Astrocyte (in vitro differentiated cells and primary cell): ENCODE results near the gene FOXM1. TPM values are rescaled to one million over a fixed set of nuclear protein-coding genes. Genes with fewer than 3 reads are reported as not detected.
A peak's percentile ranks its signal among the peaks of the same experiment; 100 is the strongest.

Experiments used
- DNase-seq: peaks from one replicate; pipeline ENCODE4 v3.0.0-alpha.2; 2010; ENCODE audit warnings: low read depth
- FAIRE-seq: peaks from 2 replicates; lab custom pipeline; 2011; peaks lifted over from hg19 to GRCh38; lab: Jason Lieb, UNC
- H2AFZ ChIP-seq: 2 replicates; pipeline ENCODE4 v1.6.0; 2012; ENCODE audit warnings: low read depth, low read length, inconsistent platforms
- H3K27ac ChIP-seq: 2 replicates; pipeline ENCODE4 v1.5.1; 2011; ENCODE audit warnings: low read depth, low read length, inconsistent platforms
- H3K27me3 ChIP-seq: 2 replicates; pipeline ENCODE4 v1.6.0; 2011; ENCODE audit warnings: low read length, inconsistent platforms; ENCODE audit not compliant: insufficient read depth
- H3K36me3 ChIP-seq: 2 replicates; pipeline ENCODE4 v1.5.1; 2011; ENCODE audit warnings: low read length, inconsistent platforms; ENCODE audit not compliant: insufficient read depth
- H3K4me1 ChIP-seq: 2 replicates; pipeline ENCODE4 v1.5.1; 2011; ENCODE audit warnings: low read length, inconsistent platforms; ENCODE audit not compliant: insufficient read depth
- H3K4me2 ChIP-seq: 2 replicates; pipeline ENCODE4 v1.6.0; 2012; ENCODE audit warnings: low read length, inconsistent platforms
- H3K4me3 ChIP-seq: 2 replicates; pipeline ENCODE4 v1.5.1; 2011; ENCODE audit warnings: low read depth, mild to moderate bottlenecking, low read length, inconsistent platforms; ENCODE audit not compliant: insufficient read depth
- H3K79me2 ChIP-seq: 2 replicates; pipeline ENCODE4 v1.6.0; 2012; ENCODE audit warnings: mild to moderate bottlenecking, low read length, inconsistent platforms; ENCODE audit not compliant: insufficient read depth
- H3K9ac ChIP-seq: 2 replicates; pipeline ENCODE4 v1.6.0; 2012; ENCODE audit warnings: mild to moderate bottlenecking, low read length, inconsistent platforms
- H3K9me3 ChIP-seq: 2 replicates; pipeline ENCODE4 v1.5.1; 2012; ENCODE audit warnings: low read depth, mild to moderate bottlenecking, low read length, inconsistent platforms; ENCODE audit not compliant: insufficient read depth
- H4K20me1 ChIP-seq: 2 replicates; pipeline ENCODE4 v1.6.0; 2012; ENCODE audit warnings: low read length, inconsistent platforms; ENCODE audit not compliant: insufficient read depth
- H3K27ac Mint-ChIP-seq: one replicate; pipeline ENCODE4 v1.8.0; 2021; ENCODE audit warnings: mild to moderate bottlenecking, mixed read lengths; ENCODE audit not compliant: unreplicated experiment
- H3K27me3 Mint-ChIP-seq: one replicate; pipeline ENCODE4 v1.8.0; 2021; ENCODE audit warnings: low read depth, mixed read lengths; ENCODE audit not compliant: unreplicated experiment
- H3K36me3 Mint-ChIP-seq: one replicate; pipeline ENCODE4 v1.8.0; 2021; ENCODE audit warnings: low read depth, mixed read lengths; ENCODE audit not compliant: unreplicated experiment
- H3K4me1 Mint-ChIP-seq: one replicate; pipeline ENCODE4 v1.8.0; 2021; ENCODE audit warnings: low read depth, mixed read lengths; ENCODE audit not compliant: unreplicated experiment
- H3K4me3 Mint-ChIP-seq: one replicate; pipeline ENCODE4 v1.8.0; 2021; ENCODE audit warnings: mild to moderate bottlenecking, moderate library complexity, mixed read lengths; ENCODE audit not compliant: unreplicated experiment
- H3K9me3 Mint-ChIP-seq: one replicate; pipeline ENCODE4 v1.8.0; 2021; ENCODE audit warnings: mild to moderate bottlenecking, mixed read lengths; ENCODE audit not compliant: unreplicated experiment
- CTCF ChIP-seq: IDR thresholded peaks from 2 replicates; pipeline ENCODE4 v1.5.1; 2011; ENCODE audit warnings: low read depth, mild to moderate bottlenecking, inconsistent platforms, low read length, moderate library complexity; ENCODE audit not compliant: insufficient read depth
- EZH2 ChIP-seq: IDR thresholded peaks from 2 replicates; pipeline ENCODE4 v1.6.1; 2012; ENCODE audit warnings: mild to moderate bottlenecking, low read length, inconsistent platforms; ENCODE audit not compliant: insufficient read depth
- total RNA-seq: library from RNA; stranded (reverse); gene quantifications from 2 replicates; pipeline ENCODE4 v1.2.1, GENCODE V29; 2021

FOXM1 gene
- total RNA-seq, 1 donor from 2014 or later = 7.1 TPM

- H2AFZ ChIP-seq = no peak overlapping the region
- H3K4me2 ChIP-seq = no peak overlapping the region
- no peak for TF ChIP-seq CTCF
- no peak for TF ChIP-seq EZH2
- peaks cover 60% of the 10 kb centered on the region for H4K20me1 ChIP-seq
- FAIRE-seq = no peak
- H3K27me3 ChIP-seq = no peaks in the 10 kb centered on the region
- Mint-ChIP-seq H3K27me3 (no peaks in the 10 kb centered on the region), H3K4me3 (no peak overlapping the region), H3K4me1 (no peaks in the 10 kb centered on the region), H3K9me3 (no peaks in the 10 kb centered on the region), H3K27ac (no peak overlapping the region), H3K36me3 (no peaks in the 10 kb centered on the region)
- H3K27ac ChIP-seq = no peak overlapping the region
- H3K79me2 ChIP-seq = peaks cover 68% of the 10 kb centered on the region
- no peaks in the 10 kb centered on the region for H3K36me3 ChIP-seq
- no peak overlapping the region for H3K9ac ChIP-seq
- H3K4me3 ChIP-seq = no peak overlapping the region
- DNase-seq = peak; percentile 29
- H3K4me1 ChIP-seq = no peaks in the 10 kb centered on the region
- H3K9me3 ChIP-seq = no peaks in the 10 kb centered on the region
Observed at GRCh38 chr12:2902272-2902880, 25.4 kb upstream of the FOXM1 start.

GRCh38 chr12:2900642-2901041, 23.7 kb upstream of the FOXM1 start:
- FAIRE-seq (no peak), DNase-seq (no peak)
- no peaks in the 10 kb centered on the region for H3K36me3 ChIP-seq
- no peak overlapping the region for H2AFZ ChIP-seq
- no peaks in the 10 kb centered on the region for H3K4me1 ChIP-seq
- H3K9ac ChIP-seq = no peak overlapping the region
- H4K20me1 ChIP-seq = peaks cover 74% of the 10 kb centered on the region
- Mint-ChIP-seq H3K4me3 (no peak overlapping the region), H3K36me3 (peaks cover under 1% of the 10 kb centered on the region), H3K9me3 (no peaks in the 10 kb centered on the region), H3K27ac (peak overlapping the region; percentile 26), H3K4me1 (peaks cover under 1% of the 10 kb centered on the region), H3K27me3 (no peaks in the 10 kb centered on the region)
- H3K4me2 ChIP-seq = no peak overlapping the region
- H3K4me3 ChIP-seq = no peak overlapping the region
- peaks cover 79% of the 10 kb centered on the region for H3K79me2 ChIP-seq
- no peaks in the 10 kb centered on the region for H3K27me3 ChIP-seq
- H3K27ac ChIP-seq = no peak overlapping the region
- no peak for TF ChIP-seq CTCF
- no peak for TF ChIP-seq EZH2
- H3K9me3 ChIP-seq = no peaks in the 10 kb centered on the region

- Mint-ChIP-seq H3K4me3 (no peak overlapping the region), H3K9me3 (no peaks in the 10 kb centered on the region), H3K36me3 (peaks cover 2% of the 10 kb centered on the region), H3K27ac (no peak overlapping the region), H3K27me3 (no peaks in the 10 kb centered on the region), H3K4me1 (peaks cover 13% of the 10 kb centered on the region)
- H2AFZ ChIP-seq = no peak overlapping the region
- peaks cover 74% of the 10 kb centered on the region for H4K20me1 ChIP-seq
- H3K4me1 ChIP-seq = peaks cover 6% of the 10 kb centered on the region
- no peaks in the 10 kb centered on the region for H3K27me3 ChIP-seq
- H3K9me3 ChIP-seq = no peaks in the 10 kb centered on the region
- H3K27ac ChIP-seq = no peak overlapping the region
- H3K36me3 ChIP-seq = no peaks in the 10 kb centered on the region
- no peak overlapping the region for H3K4me2 ChIP-seq
- FAIRE-seq = no peak
- no peak for TF ChIP-seq CTCF
- no peak for TF ChIP-seq EZH2
- H3K4me3 ChIP-seq = no peak overlapping the region
- H3K9ac ChIP-seq = no peak overlapping the region
- DNase-seq = no peak
- H3K79me2 ChIP-seq = peaks cover 82% of the 10 kb centered on the region
Observed at GRCh38 chr12:2897418-2897817, 20.4 kb upstream of the FOXM1 start.
